Mesothelial cell of epicardium (in vitro differentiated cells): ENCODE data around the gene NANP. TPM values are rescaled to one million over a fixed set of nuclear protein-coding genes. Genes with fewer than 3 reads are reported as not detected.
"Not testable (repeated sequence)": the region's sequence is repeated elsewhere in the genome, so short reads cannot be mapped to it uniquely, and the experiment has no call there.

Source experiments
- DNase-seq, 2 experiments: peaks; one replicate each; pipeline ENCODE4 v3.0.0; 2021; ENCODE audit warnings: low spot score in 2 of 2; ENCODE audit not compliant: unreplicated experiment in 2 of 2
- H3K27ac Mint-ChIP-seq: 2 replicates; pipeline ENCODE4 v1.8.0; 2021; ENCODE audit warnings: mixed read lengths
- H3K27me3 Mint-ChIP-seq: 2 replicates; pipeline ENCODE4 v1.8.0; 2021; ENCODE audit warnings: low read depth, mixed read lengths
- H3K36me3 Mint-ChIP-seq: 2 replicates; pipeline ENCODE4 v1.8.0; 2021; ENCODE audit warnings: mixed read lengths
- H3K4me1 Mint-ChIP-seq: 2 replicates; pipeline ENCODE4 v1.8.0; 2021; ENCODE audit warnings: mixed read lengths
- H3K4me3 Mint-ChIP-seq: 2 replicates; pipeline ENCODE4 v1.8.0; 2021; ENCODE audit warnings: mild to moderate bottlenecking, moderate library complexity, mixed read lengths
- H3K9me3 Mint-ChIP-seq: 2 replicates; pipeline ENCODE4 v1.8.0; 2021; ENCODE audit warnings: mixed read lengths
- CTCF ChIP-seq: fragments of 200-600 bp; sonication (generic); IDR thresholded peaks from one replicate; pipeline ENCODE4 v1.5.0; 2021; ENCODE audit warnings: antibody characterized with exemption; ENCODE audit not compliant: unreplicated experiment
- total RNA-seq: library from RNA; stranded (reverse); gene quantifications from 3 replicates; pipeline ENCODE4 v1.2.1, GENCODE V29; 2021

Gene NANP
- total RNA-seq, 1 donor from 2014 or later: 6.5 TPM

GRCh38 chr20:25622049-25622448 is 1.8 kb downstream of the NANP start:
- TF ChIP-seq CTCF: no peak
- no peaks in the 10 kb centered on the region for H3K36me3 Mint-ChIP-seq

GRCh38 chr20:25619514-25619913 is 4.3 kb downstream of the NANP start:
- Mint-ChIP-seq H3K9me3 (no peaks in the 10 kb centered on the region), H3K36me3 (peaks cover 4% of the 10 kb centered on the region), H3K27me3 (no peaks in the 10 kb centered on the region), H3K27ac (no peak overlapping the region), H3K4me3 (no peak overlapping the region), H3K4me1 (peaks cover 33% of the 10 kb centered on the region)
- no peak for TF ChIP-seq CTCF
- DNase-seq: no peak

More at GRCh38 chr20:25622049-25622448, 1.8 kb downstream of the NANP start:
- Mint-ChIP-seq H3K4me1 (peaks cover 35% of the 10 kb centered on the region), H3K9me3 (no peaks in the 10 kb centered on the region), H3K4me3 (peak overlapping the region; percentile 75), H3K27me3 (no peaks in the 10 kb centered on the region), H3K27ac (peak overlapping the region; percentile 97)
- DNase-seq: no peak

- Mint-ChIP-seq H3K27me3 (no peaks in the 10 kb centered on the region), H3K4me3 (no peak overlapping the region), H3K27ac (no peak overlapping the region), H3K36me3 (peaks cover 5% of the 10 kb centered on the region), H3K9me3 (no peaks in the 10 kb centered on the region), H3K4me1 (no peaks in the 10 kb centered on the region)
- TF ChIP-seq CTCF: no peak
- DNase-seq: no peak
Measured at GRCh38 chr20:25608774-25609173, 15.0 kb downstream of the NANP start.

- Mint-ChIP-seq H3K9me3 (no peaks in the 10 kb centered on the region), H3K36me3 (no peaks in the 10 kb centered on the region), H3K27ac (no peak overlapping the region), H3K4me3 (no peak overlapping the region), H3K4me1 (no peaks in the 10 kb centered on the region), H3K27me3 (no peaks in the 10 kb centered on the region)
- no peak for TF ChIP-seq CTCF
- DNase-seq: no peak
Measured at GRCh38 chr20:25606094-25606695, 17.6 kb downstream of the NANP start.

GRCh38 chr20:25605148-25605547 is 18.7 kb downstream of the NANP start:
- H3K36me3 Mint-ChIP-seq: no peaks in the 10 kb centered on the region
- no peaks in the 10 kb centered on the region for H3K9me3 Mint-ChIP-seq
- TF ChIP-seq CTCF: no peak
- no peak overlapping the region for H3K27ac Mint-ChIP-seq
- no peaks in the 10 kb centered on the region for H3K27me3 Mint-ChIP-seq
- no peak overlapping the region for H3K4me3 Mint-ChIP-seq
- H3K4me1 Mint-ChIP-seq: no peaks in the 10 kb centered on the region
- no peak for DNase-seq

- H3K36me3 Mint-ChIP-seq: no peaks in the 10 kb centered on the region
- no peaks in the 10 kb centered on the region for H3K27me3 Mint-ChIP-seq
- DNase-seq: no peak
- no peak for TF ChIP-seq CTCF
- H3K27ac Mint-ChIP-seq: no peak overlapping the region
- H3K4me3 Mint-ChIP-seq: no peak overlapping the region
- no peaks in the 10 kb centered on the region for H3K9me3 Mint-ChIP-seq
- no peaks in the 10 kb centered on the region for H3K4me1 Mint-ChIP-seq
Measured at GRCh38 chr20:25604611-25605010, 19.2 kb downstream of the NANP start.

GRCh38 chr20:25602914-25603309 is 20.9 kb downstream of the NANP start:
- not testable (repeated sequence) for H3K27me3 Mint-ChIP-seq, H3K27ac Mint-ChIP-seq, H3K4me3 Mint-ChIP-seq, H3K36me3 Mint-ChIP-seq, H3K9me3 Mint-ChIP-seq, DNase-seq, H3K4me1 Mint-ChIP-seq

- H3K36me3 Mint-ChIP-seq, H3K4me3 Mint-ChIP-seq, H3K27ac Mint-ChIP-seq, H3K9me3 Mint-ChIP-seq, H3K4me1 Mint-ChIP-seq, H3K27me3 Mint-ChIP-seq, DNase-seq: not testable (repeated sequence)
Measured at GRCh38 chr20:25602191-25602913, 21.5 kb downstream of the NANP start.
